ENCODE data around the gene MAEA. TPM values are rescaled to one million over a fixed set of nuclear protein-coding genes. Genes with fewer than 3 reads are reported as not detected.
"Not testable (repeated sequence)": the region's sequence is repeated elsewhere in the genome, so short reads cannot be mapped to it uniquely, and the experiment has no call there.

MAEA gene
- polyA plus RNA-seq, 3 donors = 34.3 to 83.5 (median 37.7) TPM

DNA sequence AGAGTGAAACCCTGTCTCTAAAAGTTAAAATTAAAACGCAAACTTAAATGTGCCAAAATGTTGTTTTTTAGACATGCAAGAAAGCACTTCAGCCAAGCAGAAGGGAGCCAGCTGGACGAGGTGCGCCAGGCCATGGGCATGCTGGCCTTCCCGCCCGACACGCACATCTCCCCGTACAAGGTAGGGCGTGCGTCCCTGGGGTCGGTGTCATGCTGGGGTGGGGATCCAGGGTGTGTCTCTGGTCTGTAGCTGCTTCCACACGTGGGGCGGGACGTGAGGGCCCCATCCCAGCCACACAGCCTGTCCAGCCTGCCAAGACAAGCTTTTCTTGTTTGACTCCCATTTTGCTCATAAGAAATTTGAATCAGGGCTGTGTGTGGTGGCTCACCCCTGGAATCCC, 43.0 kb downstream of the MAEA start:
- DNase-seq = no peak
- Histone ChIP-seq H3K4me3 (replicated peaks in 1 of 3; ENCODE audit: low read depth in 2 of 3, low read length in 3 of 3) (no peak overlapping the region), H4K20me1 (ENCODE audit: insufficient read depth, low read length) (peaks cover 46% of the 10 kb centered on the region), H3K4me1 (ENCODE audit: control insufficient read depth in 1 of 2, insufficient read depth in 2 of 2, low read length in 2 of 2) (peaks cover 19 to 22% of the 10 kb centered on the region in 2 donors), H3K79me2 (ENCODE audit: insufficient read depth, low read length) (peaks cover 7% of the 10 kb centered on the region), H3K27ac (ENCODE audit: low read depth in 1 of 2, low read length in 2 of 2) (peak overlapping the region; percentile 56 to 66), H3K9me3 (replicated peaks in 1 of 2; ENCODE audit: control insufficient read depth in 1 of 2, insufficient read depth in 1 of 2, low read length in 2 of 2) (peaks cover 19 to 29% of the 10 kb centered on the region in 2 donors), H3K27me3 (ENCODE audit: control insufficient read depth in 2 of 2, insufficient read depth in 2 of 2, low read length in 2 of 2) (no peaks in the 10 kb centered on the region), H3K9ac (ENCODE audit: insufficient read depth, low read length, poor library complexity, severe bottlenecking) (no peak overlapping the region), H2AFZ (ENCODE audit: insufficient read depth, low read depth, low read length, poor library complexity, severe bottlenecking) (no peak overlapping the region), H3K36me3 (replicated peaks in 1 of 2; ENCODE audit: control insufficient read depth in 1 of 2, insufficient read depth in 2 of 2, low read length in 2 of 2) (peaks cover 48 to 82% of the 10 kb centered on the region in 2 donors), H3K4me2 (replicated peaks; ENCODE audit: extremely low read depth, low read length, poor library complexity, severe bottlenecking) (no peak overlapping the region)
- Mint-ChIP-seq H3K9me3 (peaks cover 25 to 35% (median 28%) of the 10 kb centered on the region in 7 donors), H3K4me3 (no peak overlapping the region), H3K27me3 (ENCODE audit: low read depth in 3 of 3) (peaks cover 2 to 4% (median 2%) of the 10 kb centered on the region in 3 donors), H3K4me1 (peaks cover 22% of the 10 kb centered on the region), H3K36me3 (peaks cover 59 to 76% of the 10 kb centered on the region in 2 donors), H3K27ac (peak overlapping the region; percentile 20 to 80 (median 71))
- WGBS (ENCODE audit: insufficient coverage) = 100% methylated on average over 3 of the region's 13 CpGs
- TF ChIP-seq, protein P1, sequence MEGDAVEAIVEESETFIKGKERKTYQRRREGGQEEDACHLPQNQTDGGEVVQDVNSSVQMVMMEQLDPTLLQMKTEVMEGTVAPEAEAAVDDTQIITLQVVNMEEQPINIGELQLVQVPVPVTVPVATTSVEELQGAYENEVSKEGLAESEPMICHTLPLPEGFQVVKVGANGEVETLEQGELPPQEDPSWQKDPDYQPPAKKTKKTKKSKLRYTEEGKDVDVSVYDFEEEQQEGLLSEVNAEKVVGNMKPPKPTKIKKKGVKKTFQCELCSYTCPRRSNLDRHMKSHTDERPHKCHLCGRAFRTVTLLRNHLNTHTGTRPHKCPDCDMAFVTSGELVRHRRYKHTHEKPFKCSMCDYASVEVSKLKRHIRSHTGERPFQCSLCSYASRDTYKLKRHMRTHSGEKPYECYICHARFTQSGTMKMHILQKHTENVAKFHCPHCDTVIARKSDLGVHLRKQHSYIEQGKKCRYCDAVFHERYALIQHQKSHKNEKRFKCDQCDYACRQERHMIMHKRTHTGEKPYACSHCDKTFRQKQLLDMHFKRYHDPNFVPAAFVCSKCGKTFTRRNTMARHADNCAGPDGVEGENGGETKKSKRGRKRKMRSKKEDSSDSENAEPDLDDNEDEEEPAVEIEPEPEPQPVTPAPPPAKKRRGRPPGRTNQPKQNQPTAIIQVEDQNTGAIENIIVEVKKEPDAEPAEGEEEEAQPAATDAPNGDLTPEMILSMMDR (IDR thresholded peaks at IDR 0.05) = no peak
- intact Hi-C loops (cut with micrococcal nuclease) = no loop called here

DNA sequence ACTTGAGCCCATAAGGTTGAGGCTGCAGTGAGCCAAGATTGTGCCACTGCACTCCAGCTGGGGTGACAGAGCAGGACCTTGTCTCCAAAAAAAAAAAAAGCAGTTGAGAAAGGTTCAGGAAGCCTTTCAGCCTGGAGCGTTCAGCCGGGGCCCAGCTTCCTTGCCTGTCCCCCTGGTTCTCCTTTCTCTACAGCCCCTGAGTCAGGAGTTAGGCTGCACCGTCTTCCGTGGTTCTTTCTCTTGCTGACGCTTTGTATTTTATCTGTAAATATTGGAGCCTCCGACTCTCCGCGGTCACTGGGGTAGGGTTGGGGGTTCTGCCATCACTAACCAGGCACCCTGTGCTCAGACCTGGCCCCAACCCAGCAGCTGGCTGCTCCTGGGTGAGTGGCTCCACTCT, 43.6 kb downstream of the MAEA start:
- no peak overlapping the region for H3K4me3 ChIP-seq (replicated peaks in 1 of 3; ENCODE audit: low read depth in 2 of 3, low read length in 3 of 3)
- H3K27me3 Mint-ChIP-seq (ENCODE audit: low read depth in 3 of 3) = peaks cover 2 to 4% (median 2%) of the 10 kb centered on the region in 3 donors
- peak; percentile 35 to 73 (median 37) for DNase-seq
- H4K20me1 ChIP-seq (ENCODE audit: insufficient read depth, low read length) = peaks cover 41% of the 10 kb centered on the region
- no peak overlapping the region for H2AFZ ChIP-seq (ENCODE audit: insufficient read depth, low read depth, low read length, poor library complexity, severe bottlenecking)
- H3K4me3 Mint-ChIP-seq = no peak overlapping the region
- peaks cover 7% of the 10 kb centered on the region for H3K79me2 ChIP-seq (ENCODE audit: insufficient read depth, low read length)
- WGBS (ENCODE audit: insufficient coverage) = 0% methylated on average over 4 of the region's 8 CpGs
- H3K27ac ChIP-seq (ENCODE audit: low read depth in 1 of 2, low read length in 2 of 2) = peak overlapping the region; percentile 56 to 66
- TF ChIP-seq, protein P1 (IDR thresholded peaks at IDR 0.05) = no peak
- peaks cover 19 to 29% of the 10 kb centered on the region in 2 donors for H3K9me3 ChIP-seq (replicated peaks in 1 of 2; ENCODE audit: control insufficient read depth in 1 of 2, insufficient read depth in 1 of 2, low read length in 2 of 2)
- H3K4me2 ChIP-seq (replicated peaks; ENCODE audit: extremely low read depth, low read length, poor library complexity, severe bottlenecking) = no peak overlapping the region
- peaks cover 22% of the 10 kb centered on the region for H3K4me1 Mint-ChIP-seq
- peaks cover 48 to 82% of the 10 kb centered on the region in 2 donors for H3K36me3 ChIP-seq (replicated peaks in 1 of 2; ENCODE audit: control insufficient read depth in 1 of 2, insufficient read depth in 2 of 2, low read length in 2 of 2)
- peaks cover 28 to 39% (median 29%) of the 10 kb centered on the region in 7 donors for H3K9me3 Mint-ChIP-seq
- H3K27ac Mint-ChIP-seq = peak overlapping the region; percentile 40 to 80 (median 66)
- H3K9ac ChIP-seq (ENCODE audit: insufficient read depth, low read length, poor library complexity, severe bottlenecking) = no peak overlapping the region
- intact Hi-C loops (cut with micrococcal nuclease) = no loop called here
- H3K36me3 Mint-ChIP-seq = peaks cover 60 to 77% of the 10 kb centered on the region in 2 donors
- H3K4me1 ChIP-seq (ENCODE audit: control insufficient read depth in 1 of 2, insufficient read depth in 2 of 2, low read length in 2 of 2) = peaks cover 19 to 22% of the 10 kb centered on the region in 2 donors
- H3K27me3 ChIP-seq (ENCODE audit: control insufficient read depth in 2 of 2, insufficient read depth in 2 of 2, low read length in 2 of 2) = no peaks in the 10 kb centered on the region

DNA sequence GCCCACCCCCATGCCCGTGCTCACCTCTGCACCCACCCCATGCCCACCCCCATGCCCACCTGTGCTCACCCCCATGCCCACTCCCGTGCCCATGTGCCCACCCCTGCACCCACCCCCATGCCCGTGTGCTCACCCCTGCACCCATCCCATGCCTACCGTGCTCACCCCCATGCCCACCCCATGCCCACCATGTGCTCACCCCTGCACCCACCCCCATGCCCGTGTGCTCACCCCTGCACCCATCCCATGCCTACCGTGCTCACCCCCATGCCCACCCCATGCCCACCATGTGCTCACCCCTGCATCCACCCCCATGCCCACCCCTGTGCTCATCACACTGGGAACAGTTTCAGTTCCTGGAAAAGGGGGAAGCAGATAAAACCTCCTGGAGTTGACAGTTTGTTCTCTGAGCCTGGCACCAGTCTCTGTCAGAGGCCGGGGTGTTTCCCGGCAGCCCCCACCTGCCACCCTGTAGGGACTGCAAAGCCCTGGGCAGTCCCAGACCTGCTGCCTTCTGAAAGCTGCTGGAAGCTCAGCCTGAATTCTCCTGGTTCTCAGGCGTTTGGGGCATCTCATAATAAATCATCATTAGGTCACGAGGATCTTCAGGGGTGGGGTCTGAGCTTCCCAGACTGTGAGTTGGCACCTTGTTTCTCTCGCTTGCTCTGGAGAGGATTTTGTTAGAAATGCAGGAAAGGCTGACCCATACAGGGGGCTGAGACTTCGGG, 44.3 kb downstream of the MAEA start:
- H3K27me3 Mint-ChIP-seq (ENCODE audit: low read depth in 3 of 3); H3K9ac ChIP-seq (ENCODE audit: insufficient read depth, low read length, poor library complexity, severe bottlenecking); H3K27me3 ChIP-seq (ENCODE audit: control insufficient read depth in 2 of 2, insufficient read depth in 2 of 2, low read length in 2 of 2); H2AFZ ChIP-seq (ENCODE audit: insufficient read depth, low read depth, low read length, poor library complexity, severe bottlenecking); intact Hi-C loops (cut with micrococcal nuclease); H3K79me2 ChIP-seq (ENCODE audit: insufficient read depth, low read length); H3K4me3 ChIP-seq (replicated peaks in 1 of 3; ENCODE audit: low read depth in 2 of 3, low read length in 3 of 3); H3K4me2 ChIP-seq (replicated peaks; ENCODE audit: extremely low read depth, low read length, poor library complexity, severe bottlenecking); H3K4me3 Mint-ChIP-seq: not testable (repeated sequence)
- peaks cover 47 to 82% of the 10 kb centered on the region in 2 donors for H3K36me3 ChIP-seq (replicated peaks in 1 of 2; ENCODE audit: control insufficient read depth in 1 of 2, insufficient read depth in 2 of 2, low read length in 2 of 2)
- Mint-ChIP-seq H3K9me3 (peaks cover 30 to 44% (median 34%) of the 10 kb centered on the region in 7 donors), H3K36me3 (peaks cover 58 to 77% of the 10 kb centered on the region in 2 donors), H3K4me1 (peaks cover 22% of the 10 kb centered on the region), H3K27ac (peak overlapping the region; percentile 71 to 93 (median 86))
- H3K4me1 ChIP-seq (ENCODE audit: control insufficient read depth in 1 of 2, insufficient read depth in 2 of 2, low read length in 2 of 2) = peaks cover 19 to 22% of the 10 kb centered on the region in 2 donors
- H3K9me3 ChIP-seq (replicated peaks in 1 of 2; ENCODE audit: control insufficient read depth in 1 of 2, insufficient read depth in 1 of 2, low read length in 2 of 2) = peaks cover 25 to 33% of the 10 kb centered on the region in 2 donors
- H3K27ac ChIP-seq (ENCODE audit: low read depth in 1 of 2, low read length in 2 of 2) = peak overlapping the region; percentile 77 to 79
- peaks cover 34% of the 10 kb centered on the region for H4K20me1 ChIP-seq (ENCODE audit: insufficient read depth, low read length)
- DNase-seq = peak in 2 of 3 donors; percentile 12 to 64
- 27% methylated on average over 6 of the region's 12 CpGs for WGBS (ENCODE audit: insufficient coverage)
